Measurements from ENCODE around the gene STEAP4. TPM values are rescaled to one million over a fixed set of nuclear protein-coding genes. Genes with fewer than 3 reads are reported as not detected.
"Not testable (repeated sequence)": the region's sequence is repeated elsewhere in the genome, so short reads cannot be mapped to it uniquely, and the experiment has no call there.

STEAP4 gene
- total RNA-seq, 4 donors from 2014 or later: 47.9 to 318 (median 110) TPM

GRCh38 chr7:88280801-88281200 is 25.9 kb downstream of the STEAP4 start:
- ATAC-seq (ENCODE audit: low FRiP score) (no peak), DNase-seq (ENCODE audit: low spot score) (no peak)
- TF ChIP-seq, protein P1, sequence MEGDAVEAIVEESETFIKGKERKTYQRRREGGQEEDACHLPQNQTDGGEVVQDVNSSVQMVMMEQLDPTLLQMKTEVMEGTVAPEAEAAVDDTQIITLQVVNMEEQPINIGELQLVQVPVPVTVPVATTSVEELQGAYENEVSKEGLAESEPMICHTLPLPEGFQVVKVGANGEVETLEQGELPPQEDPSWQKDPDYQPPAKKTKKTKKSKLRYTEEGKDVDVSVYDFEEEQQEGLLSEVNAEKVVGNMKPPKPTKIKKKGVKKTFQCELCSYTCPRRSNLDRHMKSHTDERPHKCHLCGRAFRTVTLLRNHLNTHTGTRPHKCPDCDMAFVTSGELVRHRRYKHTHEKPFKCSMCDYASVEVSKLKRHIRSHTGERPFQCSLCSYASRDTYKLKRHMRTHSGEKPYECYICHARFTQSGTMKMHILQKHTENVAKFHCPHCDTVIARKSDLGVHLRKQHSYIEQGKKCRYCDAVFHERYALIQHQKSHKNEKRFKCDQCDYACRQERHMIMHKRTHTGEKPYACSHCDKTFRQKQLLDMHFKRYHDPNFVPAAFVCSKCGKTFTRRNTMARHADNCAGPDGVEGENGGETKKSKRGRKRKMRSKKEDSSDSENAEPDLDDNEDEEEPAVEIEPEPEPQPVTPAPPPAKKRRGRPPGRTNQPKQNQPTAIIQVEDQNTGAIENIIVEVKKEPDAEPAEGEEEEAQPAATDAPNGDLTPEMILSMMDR (IDR thresholded peaks at IDR 0.05): no peak

DNA sequence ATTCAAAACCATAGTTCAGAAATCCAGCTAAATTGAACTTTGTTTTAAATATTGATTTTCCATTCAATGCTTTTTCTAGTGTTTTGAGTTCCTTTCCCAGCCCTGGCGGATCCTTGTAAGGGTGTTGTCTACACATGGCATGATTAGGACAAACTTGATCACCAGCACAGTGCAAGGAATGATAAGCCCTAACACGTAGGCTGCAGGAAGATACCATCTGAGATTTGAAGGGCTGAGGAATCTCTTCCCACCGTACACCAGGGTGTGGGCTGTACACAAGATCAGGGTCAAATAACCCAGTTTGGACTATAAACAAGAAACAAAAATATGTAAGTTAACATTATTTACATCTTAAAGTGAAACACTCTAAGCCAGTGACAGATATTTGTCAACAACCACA is 27.4 kb downstream of the STEAP4 start:
- TF ChIP-seq, protein P1 (IDR thresholded peaks at IDR 0.05): no peak

DNA sequence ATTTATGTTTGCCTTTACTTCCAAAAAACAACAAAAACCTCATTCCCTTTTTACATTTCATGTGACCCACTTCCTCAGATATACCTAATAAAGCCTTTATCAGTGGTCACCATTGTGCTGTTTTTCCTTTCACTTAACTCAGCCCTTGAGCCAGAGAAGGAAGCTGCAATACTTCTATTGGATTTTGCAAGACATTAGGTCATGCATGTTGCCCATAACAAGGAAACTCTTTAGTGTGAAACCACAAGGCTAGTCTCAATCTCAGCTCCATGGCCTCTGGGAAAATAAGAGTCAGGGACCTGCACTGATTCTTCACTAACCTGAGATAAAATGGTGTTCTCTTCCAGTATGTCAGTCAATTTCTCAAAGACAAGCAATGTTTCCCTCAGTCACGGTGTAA is 27.8 kb downstream of the STEAP4 start:
- TF ChIP-seq, protein P1 (IDR thresholded peaks at IDR 0.05): no peak
- ATAC-seq (ENCODE audit: low FRiP score): no peak

More for the DNA sequence above, 27.4 kb downstream of the STEAP4 start:
- DNase-seq (ENCODE audit: low spot score): no peak
- no peak for ATAC-seq (ENCODE audit: low FRiP score)

DNA sequence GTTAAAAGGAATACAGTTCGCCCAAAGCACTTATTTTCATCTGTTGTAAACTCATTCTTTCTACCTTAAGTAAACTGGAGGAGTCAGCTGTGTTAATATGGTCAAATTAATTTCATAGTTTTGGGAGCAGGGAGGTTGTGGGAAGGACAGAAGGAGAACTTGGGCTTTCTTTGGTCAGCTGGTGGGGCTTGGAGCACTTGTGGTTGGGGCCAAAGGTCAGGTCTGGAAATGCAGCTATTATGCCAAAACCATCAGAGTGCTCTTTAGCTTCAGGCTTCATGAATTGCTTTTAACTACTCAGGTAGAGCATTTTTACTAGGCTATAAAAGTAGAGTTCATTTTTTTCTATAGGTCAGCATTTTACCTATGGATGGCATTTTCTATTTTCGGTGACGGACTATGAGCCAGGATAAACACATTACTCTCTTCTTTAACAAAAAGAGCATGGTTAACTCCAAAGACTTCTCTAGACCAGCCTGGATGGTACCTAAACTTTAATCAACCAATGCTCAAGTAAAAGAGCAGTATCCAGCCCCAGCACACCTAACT is 30.0 kb downstream of the STEAP4 start:
- ATAC-seq (ENCODE audit: low FRiP score): no peak
- no peak for DNase-seq (ENCODE audit: low spot score)
- TF ChIP-seq, protein P1 (IDR thresholded peaks at IDR 0.05): no peak

More for the DNA sequence above, 27.8 kb downstream of the STEAP4 start:
- DNase-seq (ENCODE audit: low spot score): no peak

DNA sequence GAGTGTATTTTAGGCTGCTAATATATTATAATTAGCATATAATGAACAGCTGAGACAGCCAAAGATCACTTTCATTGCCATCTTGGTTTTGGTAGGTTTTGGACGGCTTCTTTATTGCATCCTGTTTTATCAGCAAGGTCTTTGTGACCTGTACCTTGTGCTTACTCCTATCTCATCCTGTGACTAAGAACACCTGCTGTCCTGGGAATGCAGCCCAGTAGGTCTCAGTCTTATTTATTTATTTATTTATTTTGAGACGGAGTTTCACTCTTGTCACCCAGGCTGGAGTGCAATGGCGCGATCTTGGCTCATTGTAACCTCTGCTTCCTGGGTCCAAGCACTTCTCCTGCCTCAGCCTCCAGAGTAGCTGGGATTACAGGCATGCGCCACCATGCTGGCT is 31.8 kb downstream of the STEAP4 start:
- ATAC-seq (ENCODE audit: low FRiP score); DNase-seq (ENCODE audit: low spot score): not testable (repeated sequence)

GRCh38 chr7:88269586-88269985 is 37.1 kb downstream of the STEAP4 start:
- ATAC-seq (ENCODE audit: low FRiP score): no peak
- TF ChIP-seq, protein P1 (IDR thresholded peaks at IDR 0.05): no peak

DNA sequence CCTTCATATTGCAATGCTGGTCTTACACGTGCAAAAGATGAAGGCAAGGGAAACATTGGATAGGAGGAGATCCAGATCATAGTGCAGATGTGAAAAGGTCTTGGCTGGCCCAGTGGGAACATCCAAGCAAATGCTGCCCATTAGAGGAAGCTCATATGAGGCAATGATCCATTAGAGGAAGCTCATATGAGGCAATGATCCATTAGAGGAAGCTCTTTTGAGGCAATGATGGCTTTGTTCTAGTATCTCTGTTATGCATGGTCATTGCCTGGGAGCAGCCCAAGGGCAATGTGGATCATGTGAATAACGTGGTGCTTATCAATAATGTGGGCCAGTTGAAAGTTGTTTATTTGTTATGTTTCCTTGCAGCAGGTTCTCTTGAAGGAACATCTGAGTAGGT is 37.8 kb downstream of the STEAP4 start:
- TF ChIP-seq, protein P1 (IDR thresholded peaks at IDR 0.05): no peak
- ATAC-seq (ENCODE audit: low FRiP score): no peak
- no peak for DNase-seq (ENCODE audit: low spot score)

More at GRCh38 chr7:88269586-88269985, 37.1 kb downstream of the STEAP4 start:
- DNase-seq (ENCODE audit: low spot score): no peak

Measured in omental fat pad (tissue), 4 donors.